ENCODE measurements around the gene GRIP2.

Gene GRIP2

DNA sequence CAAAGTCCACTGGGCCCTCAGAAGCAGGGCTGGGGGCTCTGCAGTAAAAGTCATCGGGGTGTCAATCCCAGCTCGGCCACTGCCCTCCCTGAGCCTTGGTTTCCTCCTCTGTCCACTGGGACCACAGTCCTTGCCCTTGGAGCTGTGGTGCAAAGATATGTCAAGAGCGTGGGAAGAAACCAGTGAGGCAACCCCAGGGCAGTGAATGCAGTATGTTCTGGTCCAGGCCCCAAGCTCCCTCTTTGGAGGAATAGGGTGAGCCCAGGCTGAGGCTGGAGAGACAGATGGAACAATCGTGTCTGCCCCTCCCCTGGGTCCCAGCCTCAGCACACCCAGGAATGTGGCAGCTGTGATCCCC, 779 bp downstream of the GRIP2 start:
- DNase-seq (ENCODE audit: low read depth, low spot score): no peak
- no CpG with 5 or more reads among the region's 4 CpGs for whole genome bisulfite sequencing (ENCODE audit: insufficient coverage, insufficient read length)
- Histone ChIP-seq H3K9me3 (ENCODE audit: control insufficient read depth, insufficient read depth, low read length) (no peaks in the 10 kb centered on the region), H3K27ac (ENCODE audit: low read length) (no peak overlapping the region), H3K4me3 (ENCODE audit: low read length) (no peak overlapping the region), H3K36me3 (ENCODE audit: control insufficient read depth, insufficient read depth, low read length) (no peaks in the 10 kb centered on the region), H3K4me1 (ENCODE audit: control insufficient read depth, insufficient read depth, low read length) (peaks cover 8% of the 10 kb centered on the region; the same call in 1 of the 2 replicates), H3K27me3 (ENCODE audit: control insufficient read depth, insufficient read depth, low read length) (no peaks in the 10 kb centered on the region)

DNA sequence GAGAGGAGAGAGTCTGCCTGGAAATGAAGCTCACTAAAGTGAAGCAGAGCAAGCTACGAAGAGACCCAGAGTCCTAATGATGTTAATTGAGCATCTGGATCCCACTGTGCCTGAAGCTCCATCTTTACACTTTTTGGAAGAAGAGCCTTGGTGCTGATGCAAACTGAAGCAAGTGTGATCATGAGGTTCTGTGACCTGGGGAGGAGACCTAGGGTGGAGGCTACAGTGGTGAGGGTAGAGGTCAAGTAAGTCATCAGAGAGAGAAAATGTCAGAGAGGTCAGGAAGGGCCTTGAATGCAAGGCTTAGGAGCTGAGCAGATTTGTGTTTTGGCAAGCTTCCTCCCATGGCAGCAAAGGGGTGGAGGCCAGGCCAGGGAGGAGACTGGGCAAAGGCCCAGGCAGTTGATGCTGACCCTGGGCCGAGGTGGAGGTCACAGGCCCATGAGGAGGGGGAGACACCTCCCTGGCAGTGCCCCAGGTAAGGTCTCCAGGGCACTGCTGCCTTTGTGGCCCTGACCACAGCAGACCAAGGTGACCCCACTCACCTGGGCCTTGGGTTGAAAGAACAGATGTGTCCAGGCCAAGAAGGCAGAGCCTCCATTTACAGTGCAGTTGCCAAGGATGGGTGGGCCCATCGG, 1.6 kb downstream of the GRIP2 start:
- Histone ChIP-seq H3K4me1 (ENCODE audit: control insufficient read depth, insufficient read depth, low read length) (peaks cover 8% of the 10 kb centered on the region), H3K27ac (ENCODE audit: low read length) (no peak overlapping the region), H3K4me3 (ENCODE audit: low read length) (no peak overlapping the region), H3K36me3 (ENCODE audit: control insufficient read depth, insufficient read depth, low read length) (no peaks in the 10 kb centered on the region), H3K27me3 (ENCODE audit: control insufficient read depth, insufficient read depth, low read length) (no peaks in the 10 kb centered on the region), H3K9me3 (ENCODE audit: control insufficient read depth, insufficient read depth, low read length) (no peaks in the 10 kb centered on the region)
- DNase-seq (ENCODE audit: low read depth, low spot score): no peak
- no CpG with 5 or more reads among the region's 3 CpGs for WGBS (ENCODE audit: insufficient coverage, insufficient read length)

DNA sequence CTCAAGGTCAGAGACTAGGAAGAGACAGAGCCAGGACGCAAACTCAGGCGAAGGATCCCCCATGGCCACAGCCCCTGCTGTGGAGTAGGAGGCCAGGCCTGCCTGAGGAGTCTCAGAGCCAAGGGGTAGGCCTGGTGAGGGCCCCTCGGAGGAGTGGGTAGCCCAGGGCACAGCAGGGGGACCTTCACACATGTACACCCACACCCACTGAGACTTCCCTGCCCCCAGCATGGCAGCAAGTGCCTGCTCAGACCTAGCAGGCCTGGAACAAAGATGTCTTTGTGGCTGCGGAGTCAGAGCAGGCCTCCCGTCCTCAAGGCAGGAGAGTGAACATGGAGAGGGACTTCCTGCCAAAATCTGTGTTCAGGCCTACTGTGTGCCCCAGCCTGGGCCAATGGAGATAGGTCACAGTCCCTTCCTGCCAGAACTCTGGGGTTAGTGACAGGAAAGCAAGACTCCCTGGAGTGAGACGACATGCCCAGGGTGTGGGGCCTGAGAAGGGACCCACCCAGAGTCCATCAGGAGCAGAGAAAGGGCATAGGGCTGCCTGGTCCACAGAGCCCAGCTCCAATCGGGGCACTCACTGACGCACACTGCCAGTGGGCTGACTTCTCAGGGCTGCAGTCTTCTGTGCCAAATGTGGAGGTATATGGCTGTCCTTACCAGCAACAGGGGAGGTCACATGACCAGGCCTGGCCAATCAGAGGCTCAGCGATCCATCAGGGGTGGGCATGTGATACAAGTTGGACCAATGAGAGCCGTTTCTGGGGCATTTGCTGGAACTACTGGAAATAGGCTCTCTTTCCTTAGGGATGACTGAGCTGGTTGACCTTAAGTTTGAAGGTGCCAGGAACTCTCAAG, 2.3 kb downstream of the GRIP2 start:
- WGBS (ENCODE audit: insufficient coverage, insufficient read length): no CpG with 5 or more reads among the region's 10 CpGs
- Histone ChIP-seq H3K27me3 (ENCODE audit: control insufficient read depth, insufficient read depth, low read length) (no peaks in the 10 kb centered on the region), H3K27ac (ENCODE audit: low read length) (no peak overlapping the region), H3K4me1 (ENCODE audit: control insufficient read depth, insufficient read depth, low read length) (peaks cover 11% of the 10 kb centered on the region), H3K36me3 (ENCODE audit: control insufficient read depth, insufficient read depth, low read length) (no peaks in the 10 kb centered on the region), H3K4me3 (ENCODE audit: low read length) (no peak overlapping the region), H3K9me3 (ENCODE audit: control insufficient read depth, insufficient read depth, low read length) (no peaks in the 10 kb centered on the region)
- DNase-seq (ENCODE audit: low read depth, low spot score): no peak

DNA sequence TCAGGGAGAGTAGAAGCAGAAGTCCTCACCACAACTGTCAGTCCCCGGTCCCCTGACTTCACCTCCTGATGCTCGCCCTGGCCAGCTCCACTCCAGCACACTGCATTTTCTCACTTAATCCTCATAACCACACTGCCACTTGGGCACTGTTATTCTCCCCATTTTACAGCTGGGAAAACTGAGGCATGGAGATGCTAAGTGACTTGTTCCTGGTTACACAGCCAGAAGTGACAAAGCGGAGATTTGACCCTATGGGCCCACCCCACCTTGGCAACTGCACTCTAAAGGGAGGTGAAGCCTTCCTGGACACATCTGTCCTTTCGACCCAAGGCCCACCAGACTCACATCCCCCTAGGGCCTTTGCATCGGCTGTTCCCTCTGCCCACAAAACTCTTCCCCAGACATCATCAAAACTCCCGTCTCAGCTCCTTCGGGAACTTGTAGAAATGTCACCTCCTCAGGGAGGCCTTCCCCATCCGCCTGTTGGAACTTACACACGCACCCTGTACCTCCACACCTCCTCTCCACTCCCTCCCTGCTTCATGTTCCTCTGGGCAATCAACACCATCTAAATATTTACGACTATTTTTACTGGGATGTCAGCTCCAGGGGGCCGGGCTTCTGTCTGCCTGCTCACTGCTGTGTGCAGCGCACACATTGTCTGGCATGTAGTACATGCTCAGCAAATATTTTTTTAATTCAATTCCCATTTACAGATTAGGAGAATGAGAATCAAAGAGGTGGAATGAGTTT, 3.1 kb downstream of the GRIP2 start:
- H3K4me1 ChIP-seq (ENCODE audit: control insufficient read depth, insufficient read depth, low read length): peaks cover 13% of the 10 kb centered on the region
- WGBS (ENCODE audit: insufficient coverage, insufficient read length): no CpG with 5 or more reads among the region's 12 CpGs

DNA sequence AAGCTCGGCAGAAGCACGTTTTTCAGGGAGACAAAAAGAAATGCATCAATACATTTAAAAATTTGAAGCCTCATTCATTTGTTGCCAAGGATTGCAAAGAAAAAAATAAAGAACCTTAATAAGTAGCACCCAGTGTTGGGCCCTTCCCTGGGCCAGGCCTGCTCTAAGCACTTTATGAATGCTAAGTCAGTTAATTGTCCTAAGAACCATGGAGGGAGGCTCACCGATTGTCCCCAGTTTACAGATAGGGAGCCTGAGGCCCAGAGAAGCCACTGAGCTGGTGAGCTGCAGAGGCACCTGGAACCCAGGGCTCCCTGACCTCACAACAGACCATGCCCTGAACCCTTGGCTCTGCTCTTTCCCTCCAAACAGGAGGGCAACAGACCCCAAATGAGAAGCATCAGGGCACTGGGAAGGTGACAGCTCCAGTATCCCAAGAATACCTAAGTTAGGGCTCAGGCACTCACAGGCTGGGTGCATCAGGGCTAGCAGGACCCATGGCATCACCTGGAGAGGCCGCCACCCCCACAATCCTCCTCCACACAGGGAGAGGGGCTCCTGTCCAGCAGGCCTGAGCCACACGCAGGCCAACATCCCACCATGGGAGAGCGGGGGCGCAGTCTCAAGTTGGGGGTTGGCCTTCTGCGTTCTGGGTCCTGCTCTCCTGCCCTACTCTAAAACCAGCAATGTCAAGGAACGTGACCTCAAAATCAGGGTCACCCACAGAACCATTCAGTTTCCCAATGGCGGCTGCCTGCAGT, 3.9 kb downstream of the GRIP2 start:
- no peak for DNase-seq (ENCODE audit: low read depth, low spot score)
- H3K36me3 ChIP-seq (ENCODE audit: control insufficient read depth, insufficient read depth, low read length): no peaks in the 10 kb centered on the region
- peaks cover 13% of the 10 kb centered on the region for H3K4me1 ChIP-seq (ENCODE audit: control insufficient read depth, insufficient read depth, low read length)
- no peaks in the 10 kb centered on the region for H3K9me3 ChIP-seq (ENCODE audit: control insufficient read depth, insufficient read depth, low read length)
- H3K27ac ChIP-seq (ENCODE audit: low read length): no peak overlapping the region
- H3K27me3 ChIP-seq (ENCODE audit: control insufficient read depth, insufficient read depth, low read length): no peaks in the 10 kb centered on the region
- H3K4me3 ChIP-seq (ENCODE audit: low read length): no peak overlapping the region
- no CpG with 5 or more reads among the region's 10 CpGs for WGBS (ENCODE audit: insufficient coverage, insufficient read length)

More for the DNA sequence above, 3.1 kb downstream of the GRIP2 start:
- no peaks in the 10 kb centered on the region for H3K9me3 ChIP-seq (ENCODE audit: control insufficient read depth, insufficient read depth, low read length)
- DNase-seq (ENCODE audit: low read depth, low spot score): no peak
- H3K27me3 ChIP-seq (ENCODE audit: control insufficient read depth, insufficient read depth, low read length): no peaks in the 10 kb centered on the region
- no peaks in the 10 kb centered on the region for H3K36me3 ChIP-seq (ENCODE audit: control insufficient read depth, insufficient read depth, low read length)
- H3K4me3 ChIP-seq (ENCODE audit: low read length): no peak overlapping the region
- H3K27ac ChIP-seq (ENCODE audit: low read length): no peak overlapping the region

DNA sequence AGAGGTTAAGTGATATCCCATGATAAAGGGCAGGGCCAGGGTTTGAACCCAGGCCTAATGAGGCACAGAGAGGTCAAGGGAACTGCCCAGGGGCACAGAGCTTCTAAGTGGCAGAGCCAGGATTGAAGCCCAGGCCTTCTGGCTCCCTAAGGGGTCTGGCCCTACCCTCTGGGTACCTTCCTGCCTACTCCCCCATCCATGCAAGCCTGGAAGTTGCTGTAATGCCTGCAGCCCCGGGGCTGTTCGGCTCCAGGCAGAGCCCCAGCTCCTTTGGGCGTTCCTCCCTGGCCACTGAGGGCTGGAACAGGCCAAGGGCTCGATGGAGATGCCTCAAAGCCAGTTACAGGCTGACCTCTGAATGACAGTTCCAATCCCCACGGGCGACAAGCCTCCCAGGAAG, 4.5 kb downstream of the GRIP2 start:
- no peaks in the 10 kb centered on the region for H3K27me3 ChIP-seq (ENCODE audit: control insufficient read depth, insufficient read depth, low read length)
- no CpG with 5 or more reads among the region's 6 CpGs for WGBS (ENCODE audit: insufficient coverage, insufficient read length)
- no peak overlapping the region for H3K4me3 ChIP-seq (ENCODE audit: low read length)
- H3K9me3 ChIP-seq (ENCODE audit: control insufficient read depth, insufficient read depth, low read length): no peaks in the 10 kb centered on the region
- DNase-seq (ENCODE audit: low read depth, low spot score): no peak
- H3K4me1 ChIP-seq (ENCODE audit: control insufficient read depth, insufficient read depth, low read length): peaks cover 13% of the 10 kb centered on the region
- H3K36me3 ChIP-seq (ENCODE audit: control insufficient read depth, insufficient read depth, low read length): no peaks in the 10 kb centered on the region
- H3K27ac ChIP-seq (ENCODE audit: low read length): no peak overlapping the region

DNA sequence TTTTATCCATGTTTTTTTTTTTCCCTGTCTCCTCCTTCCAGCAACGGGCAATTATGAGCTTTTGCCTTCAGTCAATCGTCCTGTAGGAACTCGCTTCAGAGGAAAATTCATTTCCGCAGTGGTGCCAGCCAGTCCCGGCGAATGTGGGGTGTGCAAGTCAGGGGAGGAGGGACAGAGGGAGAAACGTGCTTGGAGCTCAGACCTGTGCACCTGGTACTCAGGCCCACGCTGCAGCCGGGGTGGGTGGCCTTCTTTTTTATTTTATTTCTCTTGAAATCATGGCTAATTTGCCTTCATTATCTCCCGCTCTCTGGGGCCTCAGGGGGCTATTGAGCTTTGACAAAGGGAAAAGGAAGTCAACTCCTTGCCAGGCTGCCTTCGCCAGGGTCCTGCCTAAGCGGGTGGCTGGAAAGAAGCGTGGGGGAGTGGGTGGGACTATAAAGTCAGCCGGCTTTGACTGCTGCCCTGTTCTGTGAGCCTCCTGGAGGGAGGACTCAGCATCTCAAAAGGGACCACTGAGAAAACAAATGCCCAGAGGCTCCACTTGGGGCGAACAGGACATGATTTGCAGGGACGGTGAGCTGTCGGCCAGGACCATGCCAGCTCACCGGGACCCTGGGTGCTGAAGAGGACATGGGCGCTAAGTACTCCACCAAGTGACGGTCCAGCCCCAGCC, 5.5 kb downstream of the GRIP2 start:
- no peak overlapping the region for H3K4me3 ChIP-seq (ENCODE audit: low read length)

DNA sequence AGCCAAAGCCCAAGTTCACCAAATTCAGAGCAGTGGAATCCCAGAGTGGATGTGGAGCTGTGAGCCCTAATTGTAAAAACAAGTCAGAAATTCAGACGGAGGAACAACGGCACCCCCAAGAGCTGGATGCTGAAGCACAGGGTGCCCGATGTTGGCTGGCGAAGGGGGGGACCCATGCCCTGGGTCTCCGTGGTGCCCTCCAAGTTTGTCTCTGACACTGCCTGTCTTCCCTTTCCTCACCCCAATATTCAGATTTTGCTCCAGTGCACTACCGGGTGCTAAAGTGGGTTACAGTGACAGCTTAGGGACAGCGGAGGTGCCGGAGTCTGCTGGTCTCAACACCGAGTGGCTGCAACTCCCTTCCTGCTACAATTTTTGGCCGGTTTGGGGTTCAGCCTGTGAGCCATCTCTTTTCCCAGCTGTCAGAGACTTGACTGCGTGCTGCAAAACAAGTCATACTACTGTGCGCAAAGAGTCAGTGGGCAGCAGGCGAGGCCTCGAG, 6.6 kb downstream of the GRIP2 start:
- Histone ChIP-seq H3K9me3 (ENCODE audit: control insufficient read depth, insufficient read depth, low read length) (no peaks in the 10 kb centered on the region), H3K4me1 (ENCODE audit: control insufficient read depth, insufficient read depth, low read length) (peaks cover 12% of the 10 kb centered on the region), H3K27ac (ENCODE audit: low read length) (no peak overlapping the region), H3K4me3 (ENCODE audit: low read length) (no peak overlapping the region), H3K36me3 (ENCODE audit: control insufficient read depth, insufficient read depth, low read length) (no peaks in the 10 kb centered on the region), H3K27me3 (ENCODE audit: control insufficient read depth, insufficient read depth, low read length) (no peaks in the 10 kb centered on the region)
- DNase-seq (ENCODE audit: low read depth, low spot score): no peak
- WGBS (ENCODE audit: insufficient coverage, insufficient read length): no CpG with 5 or more reads among the region's 14 CpGs

More for the DNA sequence above, 5.5 kb downstream of the GRIP2 start:
- Histone ChIP-seq H3K27me3 (ENCODE audit: control insufficient read depth, insufficient read depth, low read length) (no peaks in the 10 kb centered on the region), H3K36me3 (ENCODE audit: control insufficient read depth, insufficient read depth, low read length) (no peaks in the 10 kb centered on the region), H3K4me1 (ENCODE audit: control insufficient read depth, insufficient read depth, low read length) (peaks cover 12% of the 10 kb centered on the region), H3K27ac (ENCODE audit: low read length) (no peak overlapping the region), H3K9me3 (ENCODE audit: control insufficient read depth, insufficient read depth, low read length) (no peaks in the 10 kb centered on the region)
- WGBS (ENCODE audit: insufficient coverage, insufficient read length): no CpG with 5 or more reads among the region's 20 CpGs
- DNase-seq (ENCODE audit: low read depth, low spot score): peak; percentile 66

DNA sequence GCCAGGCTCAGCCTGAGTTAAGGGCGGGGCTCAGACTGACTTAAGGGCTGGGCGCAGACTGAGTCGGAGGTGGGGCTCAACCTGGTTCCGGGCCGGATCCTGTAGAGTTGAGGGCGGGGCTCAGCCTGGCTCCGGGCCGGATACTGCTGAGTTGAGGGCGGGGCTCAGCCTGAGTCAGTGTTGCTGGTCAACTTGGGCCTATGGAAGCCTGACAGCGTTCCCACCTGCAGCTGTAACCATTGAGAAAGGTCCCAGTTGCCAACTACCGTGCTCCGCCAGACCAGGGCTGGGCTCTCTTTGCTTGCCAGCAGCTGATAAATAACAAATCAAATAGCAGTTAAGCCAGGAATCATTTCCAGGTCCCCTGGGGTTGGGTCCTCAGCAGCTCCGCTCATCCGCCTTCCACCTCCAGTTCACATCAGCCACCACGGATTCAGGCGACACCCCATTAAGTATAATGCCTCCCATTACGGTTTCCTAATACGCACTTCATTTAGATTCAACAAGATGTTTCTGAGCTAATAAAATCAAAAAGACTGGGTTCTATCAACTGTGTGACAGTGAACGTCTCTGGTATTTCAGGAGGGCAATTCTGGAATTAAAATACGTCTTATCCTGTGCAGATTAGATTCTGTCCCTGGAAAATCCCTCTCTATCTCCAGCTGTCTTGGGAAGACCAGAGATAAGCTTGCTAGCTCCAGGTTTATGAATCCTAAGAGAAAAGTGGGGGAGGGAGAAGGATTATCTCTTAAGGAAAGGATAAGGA, 7.3 kb downstream of the GRIP2 start:
- Histone ChIP-seq H3K4me3 (ENCODE audit: low read length) (no peak overlapping the region), H3K27ac (ENCODE audit: low read length) (no peak overlapping the region), H3K9me3 (ENCODE audit: control insufficient read depth, insufficient read depth, low read length) (no peaks in the 10 kb centered on the region), H3K36me3 (ENCODE audit: control insufficient read depth, insufficient read depth, low read length) (no peaks in the 10 kb centered on the region), H3K27me3 (ENCODE audit: control insufficient read depth, insufficient read depth, low read length) (no peaks in the 10 kb centered on the region), H3K4me1 (ENCODE audit: control insufficient read depth, insufficient read depth, low read length) (peaks cover 12% of the 10 kb centered on the region)
- no CpG with 5 or more reads among the region's 20 CpGs for WGBS (ENCODE audit: insufficient coverage, insufficient read length)
- DNase-seq (ENCODE audit: low read depth, low spot score): peak; percentile 72

All from iPS DF 6.9 (cell line).